Hepatocyte (in vitro differentiated cells): Measurements from ENCODE around the gene TMEM259. TPM values are rescaled to one million over a fixed set of nuclear protein-coding genes. Genes with fewer than 3 reads are reported as not detected.

Experiments
- DNase-seq: peaks from one replicate; pipeline ENCODE4 v3.0.0-alpha.2; 2016; ENCODE audit warnings: low spot score
- H2AFZ ChIP-seq: fragments of 200-600 bp; sonication (generic); 2 replicates; pipeline ENCODE4 v1.6.0; 2016; ENCODE audit warnings: antibody characterized with exemption, mild to moderate bottlenecking
- H3K27ac ChIP-seq: fragments of 200-600 bp; sonication (generic); 2 replicates; pipeline ENCODE4 v1.5.1; 2016; ENCODE audit warnings: mild to moderate bottlenecking
- H3K27me3 ChIP-seq: fragments of 200-600 bp; sonication (generic); 2 replicates; pipeline ENCODE4 v1.6.1; 2016
- H3K36me3 ChIP-seq: fragments of 200-600 bp; sonication (generic); replicated peaks from 2 replicates; pipeline ENCODE4 v1.5.1; 2016; ENCODE audit warnings: low read depth; ENCODE audit not compliant: insufficient read depth
- H3K4me1 ChIP-seq: fragments of 200-600 bp; sonication (generic); 2 replicates; pipeline ENCODE4 v1.5.1; 2016; ENCODE audit warnings: mild to moderate bottlenecking, moderate library complexity; ENCODE audit not compliant: insufficient read depth
- H3K4me2 ChIP-seq: fragments of 200-600 bp; sonication (generic); 2 replicates; pipeline ENCODE4 v1.6.0; 2016
- H3K4me3 ChIP-seq: fragments of 200-600 bp; sonication (generic); 2 replicates; pipeline ENCODE4 v1.5.1; 2016; ENCODE audit warnings: mild to moderate bottlenecking
- H3K79me2 ChIP-seq: fragments of 200-600 bp; sonication (generic); 2 replicates; pipeline ENCODE4 v1.6.0; 2017; ENCODE audit warnings: mild to moderate bottlenecking
- H3K9me2 ChIP-seq: fragments of 200-600 bp; sonication (generic); replicated peaks from 2 replicates; pipeline ENCODE4 v1.6.0; 2017; ENCODE audit warnings: mild to moderate bottlenecking; ENCODE audit not compliant: insufficient read depth
- H3K9me3 ChIP-seq: fragments of 200-600 bp; sonication (generic); 2 replicates; pipeline ENCODE4 v1.5.1; 2016; ENCODE audit warnings: low read depth, mild to moderate bottlenecking
- H4K20me1 ChIP-seq: fragments of 200-600 bp; sonication (generic); 2 replicates; pipeline ENCODE4 v1.6.0; 2016; ENCODE audit warnings: mild to moderate bottlenecking; ENCODE audit not compliant: insufficient read depth, poor library complexity, severe bottlenecking
- CTCF ChIP-seq: fragments of 200-600 bp; sonication (generic); IDR thresholded peaks from 2 replicates; pipeline ENCODE4 v1.5.1; 2016; ENCODE audit warnings: antibody characterized with exemption, mild to moderate bottlenecking; ENCODE audit not compliant: poor library complexity
- EZH2 ChIP-seq: fragments of 200-600 bp; sonication (generic); IDR thresholded peaks from 2 replicates; pipeline ENCODE4 v1.6.1; 2016; ENCODE audit warnings: antibody characterized with exemption, mild to moderate bottlenecking, borderline replicate concordance
- EZH2phosphoT487 ChIP-seq: fragments of 200-600 bp; sonication (generic); IDR thresholded peaks from one replicate; pipeline ENCODE4 v1.6.1; 2018; ENCODE audit warnings: antibody characterized with exemption, mild to moderate bottlenecking, low read depth, moderate library complexity; ENCODE audit not compliant: unreplicated experiment, severe bottlenecking
- WGBS: methylation state at CpG from one replicate; pipeline ENCODE4 v1.1.6; 2016; ENCODE audit warnings: low lambda C conversion rate; ENCODE audit errors: missing lambda C conversion rate; 5-methylcytosine and 5-hydroxymethylcytosine counted together
- polyA plus RNA-seq: library from polyadenylated mRNA; unstranded; fragments of >200 nt; fragmentation: Nextera tagmentation; extraction: Ambion mirVana; gene quantifications from 2 replicates; pipeline ENCODE4 v1.2.1, GENCODE V29; 2016
- total RNA-seq: library from RNA; depleted of rRNA; stranded (reverse); fragments of >200 nt; gene quantifications from 2 replicates; pipeline ENCODE4 v1.2.3, GENCODE V29; 2014

TMEM259 gene
- total and polyA plus RNA-seq, 2 experiments from 2014 or later, result 169 to 311 TPM

GRCh38 chr19:994516-994915 lies 26.4 kb downstream of the TMEM259 start:
- Histone ChIP-seq H3K4me1 (peaks cover 11% of the 10 kb centered on the region), H3K27ac (no peak overlapping the region), H3K36me3 (no peaks in the 10 kb centered on the region), H3K9me3 (no peaks in the 10 kb centered on the region), H3K4me2 (no peak overlapping the region), H3K4me3 (no peak overlapping the region), H2AFZ (no peak overlapping the region), H4K20me1 (no peaks in the 10 kb centered on the region), H3K27me3 (peaks cover 39% of the 10 kb centered on the region), H3K79me2 (no peaks in the 10 kb centered on the region), H3K9me2 (no peaks in the 10 kb centered on the region)
- WGBS, result 96% methylated on average over 17 of the region's 18 CpGs
- DNase-seq, result no peak
- TF ChIP-seq EZH2phosphoT487 (no peak), EZH2 (no peak), CTCF (no peak)

- WGBS, result 96% methylated on average over 33 of the region's 43 CpGs
- Histone ChIP-seq H3K36me3 (no peaks in the 10 kb centered on the region), H3K4me2 (no peak overlapping the region)
Observed at GRCh38 chr19:993831-994393, 27.0 kb downstream of the TMEM259 start.

GRCh38 chr19:993361-993830 lies 27.5 kb downstream of the TMEM259 start:
- Histone ChIP-seq H3K36me3 (no peaks in the 10 kb centered on the region), H3K79me2 (no peaks in the 10 kb centered on the region), H3K27ac (no peak overlapping the region), H3K4me2 (no peak overlapping the region), H3K4me1 (peaks cover 11% of the 10 kb centered on the region), H2AFZ (no peak overlapping the region), H3K27me3 (peaks cover 28% of the 10 kb centered on the region), H4K20me1 (no peaks in the 10 kb centered on the region), H3K9me2 (no peaks in the 10 kb centered on the region), H3K4me3 (no peak overlapping the region), H3K9me3 (no peaks in the 10 kb centered on the region)
- no peak for TF ChIP-seq EZH2
- no peak for TF ChIP-seq EZH2phosphoT487
- TF ChIP-seq CTCF, result no peak
- no peak for DNase-seq
- 89% methylated on average over 17 of the region's 17 CpGs for WGBS

More at GRCh38 chr19:993831-994393, 27.0 kb downstream of the TMEM259 start:
- Histone ChIP-seq H3K9me3 (no peaks in the 10 kb centered on the region), H3K9me2 (no peaks in the 10 kb centered on the region), H3K4me1 (peaks cover 11% of the 10 kb centered on the region), H3K27me3 (peaks cover 32% of the 10 kb centered on the region), H2AFZ (no peak overlapping the region), H3K27ac (no peak overlapping the region), H3K4me3 (no peak overlapping the region), H3K79me2 (no peaks in the 10 kb centered on the region), H4K20me1 (no peaks in the 10 kb centered on the region)
- no peak for DNase-seq
- TF ChIP-seq EZH2phosphoT487, result no peak
- no peak for TF ChIP-seq CTCF
- no peak for TF ChIP-seq EZH2

- no peaks in the 10 kb centered on the region for H3K79me2 ChIP-seq
- H3K27me3 ChIP-seq, result peaks cover 21% of the 10 kb centered on the region
- peaks cover 11% of the 10 kb centered on the region for H3K4me1 ChIP-seq
- no peak overlapping the region for H3K4me2 ChIP-seq
- no peak overlapping the region for H2AFZ ChIP-seq
- H3K4me3 ChIP-seq, result no peak overlapping the region
- TF ChIP-seq EZH2 (no peak), CTCF (no peak), EZH2phosphoT487 (no peak)
- no peaks in the 10 kb centered on the region for H3K36me3 ChIP-seq
- no peak overlapping the region for H3K27ac ChIP-seq
- no peaks in the 10 kb centered on the region for H3K9me3 ChIP-seq
- no peak for DNase-seq
- no peaks in the 10 kb centered on the region for H3K9me2 ChIP-seq
- 95% methylated on average over 10 of the region's 13 CpGs for WGBS
- H4K20me1 ChIP-seq, result no peaks in the 10 kb centered on the region
Observed at GRCh38 chr19:992670-993055, 28.3 kb downstream of the TMEM259 start.
